Osteocyte (in vitro differentiated cells): Measurements from ENCODE around the gene TIMM44. TPM values are rescaled to one million over a fixed set of nuclear protein-coding genes. Genes with fewer than 3 reads are reported as not detected.

Experiments
- DNase-seq: peaks from one replicate; pipeline ENCODE4 v3.0.0; 2021; ENCODE audit warnings: mixed read lengths; ENCODE audit not compliant: unreplicated experiment; ENCODE audit errors: extremely low spot score
- H3K27ac Mint-ChIP-seq: one replicate; pipeline ENCODE4 v1.8.0; 2021; ENCODE audit warnings: mild to moderate bottlenecking, mixed read lengths; ENCODE audit not compliant: unreplicated experiment
- H3K27me3 Mint-ChIP-seq: one replicate; pipeline ENCODE4 v1.8.0; 2021; ENCODE audit warnings: mixed read lengths; ENCODE audit not compliant: unreplicated experiment
- H3K36me3 Mint-ChIP-seq: one replicate; pipeline ENCODE4 v1.8.0; 2021; ENCODE audit warnings: mixed read lengths; ENCODE audit not compliant: unreplicated experiment
- H3K4me1 Mint-ChIP-seq: one replicate; pipeline ENCODE4 v1.8.0; 2021; ENCODE audit warnings: mixed read lengths; ENCODE audit not compliant: unreplicated experiment
- H3K4me3 Mint-ChIP-seq: one replicate; pipeline ENCODE4 v1.8.0; 2021; ENCODE audit warnings: mild to moderate bottlenecking, moderate library complexity, mixed read lengths; ENCODE audit not compliant: unreplicated experiment
- H3K9me3 Mint-ChIP-seq: one replicate; pipeline ENCODE4 v1.8.0; 2021; ENCODE audit warnings: mixed read lengths; ENCODE audit not compliant: unreplicated experiment
- total RNA-seq: library from RNA; stranded (reverse); gene quantifications from 2 replicates; pipeline ENCODE4 v1.2.1, GENCODE V29; 2021
- TF ChIP-seq, protein P1 (sequence below): fragments of 200-600 bp; sonication (generic); IDR thresholded peaks from 2 replicates; pipeline ENCODE4 v1.5.0; 2021; ENCODE audit warnings: antibody characterized with exemption, mild to moderate bottlenecking, moderate library complexity

Gene TIMM44
- total RNA-seq, 1 donor from 2014 or later = 73.4 TPM

DNA sequence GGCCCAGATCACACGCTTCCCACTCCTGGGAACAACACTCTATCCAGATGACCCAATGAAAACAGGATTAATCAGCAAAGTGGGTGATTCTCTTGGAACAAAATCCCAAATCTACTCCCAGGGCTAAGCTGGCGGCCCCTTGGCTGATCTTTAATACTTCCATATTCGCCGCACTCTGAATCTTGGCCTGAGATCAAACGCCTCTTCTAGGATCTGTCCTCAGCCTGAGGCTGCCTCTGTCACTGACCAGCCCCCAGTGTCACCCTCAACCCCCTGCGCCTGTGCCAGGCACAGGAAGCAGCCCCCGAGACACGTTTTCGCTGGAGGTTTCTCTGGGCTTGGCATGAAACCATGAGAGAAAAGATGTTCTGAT, 15.1 kb downstream of the TIMM44 start:
- TF ChIP-seq, protein P1, sequence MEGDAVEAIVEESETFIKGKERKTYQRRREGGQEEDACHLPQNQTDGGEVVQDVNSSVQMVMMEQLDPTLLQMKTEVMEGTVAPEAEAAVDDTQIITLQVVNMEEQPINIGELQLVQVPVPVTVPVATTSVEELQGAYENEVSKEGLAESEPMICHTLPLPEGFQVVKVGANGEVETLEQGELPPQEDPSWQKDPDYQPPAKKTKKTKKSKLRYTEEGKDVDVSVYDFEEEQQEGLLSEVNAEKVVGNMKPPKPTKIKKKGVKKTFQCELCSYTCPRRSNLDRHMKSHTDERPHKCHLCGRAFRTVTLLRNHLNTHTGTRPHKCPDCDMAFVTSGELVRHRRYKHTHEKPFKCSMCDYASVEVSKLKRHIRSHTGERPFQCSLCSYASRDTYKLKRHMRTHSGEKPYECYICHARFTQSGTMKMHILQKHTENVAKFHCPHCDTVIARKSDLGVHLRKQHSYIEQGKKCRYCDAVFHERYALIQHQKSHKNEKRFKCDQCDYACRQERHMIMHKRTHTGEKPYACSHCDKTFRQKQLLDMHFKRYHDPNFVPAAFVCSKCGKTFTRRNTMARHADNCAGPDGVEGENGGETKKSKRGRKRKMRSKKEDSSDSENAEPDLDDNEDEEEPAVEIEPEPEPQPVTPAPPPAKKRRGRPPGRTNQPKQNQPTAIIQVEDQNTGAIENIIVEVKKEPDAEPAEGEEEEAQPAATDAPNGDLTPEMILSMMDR = no peak
- Mint-ChIP-seq H3K4me3 (peak overlapping the region; percentile 56), H3K9me3 (no peaks in the 10 kb centered on the region), H3K4me1 (peaks cover 36% of the 10 kb centered on the region), H3K27me3 (no peaks in the 10 kb centered on the region), H3K27ac (peak overlapping the region; percentile 97), H3K36me3 (peaks cover 14% of the 10 kb centered on the region)
- DNase-seq = no peak

DNA sequence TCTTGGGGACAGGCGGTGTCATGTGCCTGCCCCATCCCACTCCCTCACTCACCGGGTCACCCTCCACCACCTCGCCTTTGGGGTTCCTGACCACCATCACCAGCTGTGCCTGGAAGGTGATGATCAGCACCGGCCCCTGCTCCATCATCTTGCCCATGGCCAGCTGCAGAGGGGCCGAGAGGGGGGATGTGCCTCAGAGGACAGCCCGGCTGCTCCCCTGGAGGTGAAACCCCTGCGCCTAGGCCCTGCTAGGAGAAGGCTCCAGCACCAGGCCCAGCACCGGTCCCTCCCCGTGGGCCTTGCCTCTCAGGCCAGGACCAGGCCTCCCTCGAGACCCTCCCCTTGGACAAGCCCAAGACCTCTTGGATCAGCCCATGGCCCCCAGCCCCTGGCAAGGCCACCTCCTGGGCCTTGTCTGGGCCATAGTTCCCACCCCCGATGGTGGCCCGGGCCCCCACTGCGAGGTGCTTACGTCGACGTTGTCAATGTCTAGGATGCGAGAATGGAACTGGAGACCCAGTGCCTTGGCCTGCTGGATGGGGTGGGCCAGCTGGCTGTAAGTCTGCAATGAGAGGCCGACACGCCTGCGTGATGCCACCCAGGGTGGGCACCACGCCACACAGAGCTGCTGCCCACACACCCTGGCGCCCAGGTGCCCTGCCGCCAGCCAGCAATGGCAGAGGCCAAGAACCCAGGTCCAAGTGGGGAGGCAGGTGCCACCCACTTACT, 15.7 kb downstream of the TIMM44 start:
- DNase-seq = no peak
- no peaks in the 10 kb centered on the region for H3K27me3 Mint-ChIP-seq
- H3K36me3 Mint-ChIP-seq = peaks cover 11% of the 10 kb centered on the region
- TF ChIP-seq, protein P1 = no peak
- peaks cover 39% of the 10 kb centered on the region for H3K4me1 Mint-ChIP-seq
- H3K4me3 Mint-ChIP-seq = no peak overlapping the region
- H3K27ac Mint-ChIP-seq = peak overlapping the region; percentile 97
- no peaks in the 10 kb centered on the region for H3K9me3 Mint-ChIP-seq

DNA sequence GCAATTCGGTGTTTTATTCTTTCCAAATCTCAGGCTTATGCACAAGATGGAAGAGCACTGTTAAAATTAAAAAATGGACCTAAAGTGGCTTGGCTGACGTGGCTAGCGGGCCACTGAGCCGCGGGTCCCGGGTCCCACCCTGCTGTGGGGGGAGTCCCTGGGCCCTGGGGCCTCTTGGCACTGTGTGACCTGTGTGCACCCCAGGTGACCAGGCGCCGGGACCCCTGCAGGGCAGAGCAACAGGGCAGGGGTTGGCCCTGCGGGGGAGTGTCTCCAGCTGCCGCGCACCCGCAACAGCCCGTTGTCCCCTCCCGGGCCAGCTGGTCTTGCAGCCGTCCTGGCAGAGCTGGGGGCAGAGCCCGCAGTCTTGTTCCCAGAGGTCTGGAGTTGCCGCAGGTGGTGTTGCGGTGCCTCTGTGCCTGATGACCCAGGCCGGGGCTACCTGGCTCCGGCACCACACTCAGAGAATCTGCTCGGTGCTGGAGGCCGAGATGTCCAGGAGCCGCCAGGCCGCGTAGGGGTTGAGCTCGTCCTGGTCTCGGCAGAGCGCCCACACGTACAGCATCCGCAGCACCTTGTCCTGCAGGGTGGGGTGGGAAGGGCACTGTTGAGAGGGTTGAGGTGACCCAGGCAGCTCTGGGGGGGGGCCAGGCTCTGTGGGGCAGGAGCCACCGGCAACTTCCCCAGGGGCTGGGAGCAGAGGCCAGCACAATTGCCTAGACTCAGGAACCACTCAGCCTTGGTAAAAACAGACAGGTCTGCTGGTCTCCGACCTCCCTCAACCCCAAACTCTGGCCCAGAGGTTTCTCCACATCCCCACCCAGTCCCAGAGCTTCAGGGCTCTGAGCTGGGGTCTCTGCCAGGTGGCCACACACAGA, 16.5 kb downstream of the TIMM44 start:
- Mint-ChIP-seq H3K36me3 (peaks cover 11% of the 10 kb centered on the region), H3K27ac (peak overlapping the region; percentile 80), H3K9me3 (no peaks in the 10 kb centered on the region), H3K27me3 (no peaks in the 10 kb centered on the region), H3K4me1 (peaks cover 42% of the 10 kb centered on the region), H3K4me3 (peak overlapping the region; percentile 72)
- TF ChIP-seq, protein P1 = no peak
- no peak for DNase-seq

DNA sequence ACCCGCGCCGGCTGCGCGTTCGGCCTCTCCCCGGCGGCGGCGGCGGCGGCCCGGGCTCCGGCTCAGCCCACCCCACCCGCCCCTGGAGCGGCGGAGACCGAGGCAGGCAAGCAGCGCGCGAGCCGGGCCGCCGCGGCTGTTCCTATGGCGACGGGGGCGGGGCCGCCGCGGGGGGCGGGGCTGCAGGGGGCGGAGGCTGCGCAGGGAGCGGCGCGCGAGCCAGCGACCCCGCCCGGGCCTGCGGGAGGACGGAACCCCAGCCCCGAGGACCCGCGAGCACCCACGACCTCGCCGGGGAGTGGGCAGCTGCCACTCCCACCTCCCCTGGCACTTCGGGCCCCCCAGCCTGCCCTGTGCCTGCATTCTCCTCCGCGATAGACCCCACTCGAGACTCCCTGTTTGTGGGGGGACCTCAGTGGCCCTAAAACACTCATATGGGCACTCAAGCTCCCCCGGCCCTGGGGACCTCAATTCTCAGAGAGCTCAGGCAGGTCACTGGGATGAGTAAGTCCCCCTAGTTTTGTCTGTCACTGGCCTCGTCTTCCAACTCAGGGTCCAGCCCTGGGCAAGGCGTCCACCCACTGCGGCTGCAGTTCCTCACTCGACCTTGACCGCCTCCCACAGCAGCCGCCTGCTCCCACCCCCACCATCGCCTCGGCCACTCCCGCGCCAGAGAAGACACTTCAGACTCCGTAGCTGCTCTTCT, 17.3 kb downstream of the TIMM44 start, which contains the start of gene CTXN1:
CTXN1 (minus strand) TSS at position 115 of the 706 bp plus-strand sequence. CDS start 597 bp downstream, outside the sequence.
- H3K4me1 Mint-ChIP-seq = peaks cover 49% of the 10 kb centered on the region
- H3K36me3 Mint-ChIP-seq = peaks cover 11% of the 10 kb centered on the region
- H3K27me3 Mint-ChIP-seq = no peaks in the 10 kb centered on the region
- peak within 1 kb of the TSS; percentile 80 for H3K27ac Mint-ChIP-seq
- H3K4me3 Mint-ChIP-seq = peak within 1 kb of the TSS; percentile 79
- DNase-seq = peak; percentile 93
- H3K9me3 Mint-ChIP-seq = no peaks in the 10 kb centered on the region
- TF ChIP-seq, protein P1 = no peak
